ENCODE measurements around the gene PIK3C2B.

DNA sequence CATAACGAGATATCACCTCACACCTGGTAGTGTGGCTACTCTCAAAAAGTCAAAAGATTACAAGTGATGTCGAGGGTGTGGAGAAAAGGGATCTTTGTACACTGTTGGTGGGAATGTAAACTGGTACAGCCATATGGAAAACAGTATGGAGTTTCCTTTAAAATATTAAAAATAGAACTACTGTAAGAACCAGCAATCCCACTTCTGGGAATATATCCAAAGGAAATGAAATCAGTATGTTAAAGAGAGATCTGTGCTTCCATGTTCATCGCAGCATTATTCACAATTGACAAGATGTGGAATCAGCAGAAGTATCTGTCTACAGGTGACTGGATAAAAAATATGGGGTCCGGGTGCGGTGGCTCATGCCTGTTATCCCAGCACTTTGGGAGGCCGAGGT, 7.6 kb upstream of the PIK3C2B start:
- TF ChIP-seq, protein P1, sequence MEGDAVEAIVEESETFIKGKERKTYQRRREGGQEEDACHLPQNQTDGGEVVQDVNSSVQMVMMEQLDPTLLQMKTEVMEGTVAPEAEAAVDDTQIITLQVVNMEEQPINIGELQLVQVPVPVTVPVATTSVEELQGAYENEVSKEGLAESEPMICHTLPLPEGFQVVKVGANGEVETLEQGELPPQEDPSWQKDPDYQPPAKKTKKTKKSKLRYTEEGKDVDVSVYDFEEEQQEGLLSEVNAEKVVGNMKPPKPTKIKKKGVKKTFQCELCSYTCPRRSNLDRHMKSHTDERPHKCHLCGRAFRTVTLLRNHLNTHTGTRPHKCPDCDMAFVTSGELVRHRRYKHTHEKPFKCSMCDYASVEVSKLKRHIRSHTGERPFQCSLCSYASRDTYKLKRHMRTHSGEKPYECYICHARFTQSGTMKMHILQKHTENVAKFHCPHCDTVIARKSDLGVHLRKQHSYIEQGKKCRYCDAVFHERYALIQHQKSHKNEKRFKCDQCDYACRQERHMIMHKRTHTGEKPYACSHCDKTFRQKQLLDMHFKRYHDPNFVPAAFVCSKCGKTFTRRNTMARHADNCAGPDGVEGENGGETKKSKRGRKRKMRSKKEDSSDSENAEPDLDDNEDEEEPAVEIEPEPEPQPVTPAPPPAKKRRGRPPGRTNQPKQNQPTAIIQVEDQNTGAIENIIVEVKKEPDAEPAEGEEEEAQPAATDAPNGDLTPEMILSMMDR (conservative IDR thresholded peaks at IDR 0.05; ENCODE audit: low read depth, low read length): no peak
- no peak for TF ChIP-seq EZH2 (IDR thresholded peaks at IDR 0.05; ENCODE audit: low read length, unreplicated experiment)

Data from PC-3 (cell line).